GM19035 (cell line): ENCODE results near the gene RASSF8.

ENCODE experiments used
- ATAC-seq: cut with Tn5 transposase; IDR thresholded peaks from one replicate; pipeline ENCODE4 v1.9.1; 2021; ENCODE audit not compliant: unreplicated experiment

RASSF8 gene

DNA sequence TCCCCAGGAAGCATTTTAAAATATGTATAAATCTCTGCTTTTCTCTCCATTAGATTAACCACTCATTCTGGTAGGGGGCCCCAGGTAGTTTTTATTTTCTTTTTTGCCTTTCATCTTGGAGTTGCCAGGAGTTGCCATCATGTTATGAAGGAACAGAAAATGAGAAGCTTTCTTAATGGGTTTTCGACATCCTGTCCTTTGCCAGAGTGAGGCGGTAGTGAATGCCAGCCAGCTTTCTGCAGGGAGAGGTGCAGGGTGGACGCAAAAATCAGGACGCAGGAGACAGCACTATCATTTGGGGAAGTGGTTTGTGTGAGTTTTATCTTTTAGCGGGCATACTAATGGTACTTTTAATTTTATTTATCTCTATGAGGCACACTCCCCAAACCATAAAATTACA lies 1.7 kb downstream of the RASSF8 start:
- no peak for ATAC-seq

DNA sequence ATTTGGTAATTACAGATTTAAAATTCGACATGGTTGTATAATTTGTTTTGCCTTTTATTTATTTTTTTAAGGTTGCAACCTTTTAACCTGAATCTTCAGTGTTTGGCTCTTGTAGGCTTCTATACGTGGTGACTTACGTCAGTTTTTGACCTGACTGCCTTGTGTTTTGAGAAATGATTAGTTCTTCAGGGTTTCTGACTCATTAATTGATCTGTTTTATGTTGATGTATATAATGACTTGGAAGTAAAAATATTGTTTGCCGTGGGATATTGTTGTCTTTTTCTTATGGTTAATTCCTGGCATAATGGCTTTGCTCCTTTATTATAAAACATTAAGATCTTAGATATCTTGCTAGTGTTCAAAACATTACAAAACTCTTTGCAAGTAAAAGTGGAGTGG lies 2.5 kb downstream of the RASSF8 start:
- ATAC-seq: no peak

- ATAC-seq: no peak
These were observed 4.5 kb downstream of the RASSF8 start for GRCh38 chr12:25962932-25963525.

DNA sequence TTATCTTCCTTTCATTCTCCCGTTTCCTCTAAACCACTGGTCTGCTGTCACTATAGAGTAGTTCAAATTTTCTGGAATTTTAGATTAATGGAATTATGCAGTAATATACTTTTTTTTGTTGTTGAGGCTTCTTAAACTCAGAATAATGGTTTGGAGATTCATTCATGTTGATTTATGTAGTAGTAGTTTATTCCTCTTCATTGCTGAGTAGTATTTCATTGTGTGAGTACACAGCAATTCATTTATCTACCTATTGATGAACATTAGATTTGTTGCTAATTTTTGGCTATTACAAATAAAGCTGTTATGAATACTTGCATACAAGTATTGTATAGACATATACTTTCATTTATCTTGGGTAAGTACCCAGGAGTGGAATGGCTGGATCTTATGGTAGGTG lies 7.2 kb downstream of the RASSF8 start:
- ATAC-seq: no peak

DNA sequence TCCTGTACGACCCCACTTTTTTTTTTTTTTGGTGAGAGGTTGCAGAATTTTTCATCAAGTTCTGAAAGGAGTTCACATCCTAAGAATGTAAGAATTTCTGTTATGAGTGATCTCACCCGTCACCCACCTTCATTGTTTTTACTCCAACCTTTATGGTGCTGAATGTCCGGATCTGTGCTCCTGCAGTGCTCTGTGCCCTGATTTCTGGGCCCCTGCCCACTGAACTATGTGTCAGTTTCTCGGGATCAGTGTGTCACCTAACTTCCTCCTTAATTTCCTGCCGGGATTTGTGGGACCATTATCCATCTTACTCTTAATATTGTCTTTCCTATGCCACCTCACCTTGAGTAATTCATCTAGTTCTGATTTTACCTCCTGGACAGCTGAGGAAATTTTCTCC lies 11.6 kb downstream of the RASSF8 start:
- ATAC-seq: no peak

DNA sequence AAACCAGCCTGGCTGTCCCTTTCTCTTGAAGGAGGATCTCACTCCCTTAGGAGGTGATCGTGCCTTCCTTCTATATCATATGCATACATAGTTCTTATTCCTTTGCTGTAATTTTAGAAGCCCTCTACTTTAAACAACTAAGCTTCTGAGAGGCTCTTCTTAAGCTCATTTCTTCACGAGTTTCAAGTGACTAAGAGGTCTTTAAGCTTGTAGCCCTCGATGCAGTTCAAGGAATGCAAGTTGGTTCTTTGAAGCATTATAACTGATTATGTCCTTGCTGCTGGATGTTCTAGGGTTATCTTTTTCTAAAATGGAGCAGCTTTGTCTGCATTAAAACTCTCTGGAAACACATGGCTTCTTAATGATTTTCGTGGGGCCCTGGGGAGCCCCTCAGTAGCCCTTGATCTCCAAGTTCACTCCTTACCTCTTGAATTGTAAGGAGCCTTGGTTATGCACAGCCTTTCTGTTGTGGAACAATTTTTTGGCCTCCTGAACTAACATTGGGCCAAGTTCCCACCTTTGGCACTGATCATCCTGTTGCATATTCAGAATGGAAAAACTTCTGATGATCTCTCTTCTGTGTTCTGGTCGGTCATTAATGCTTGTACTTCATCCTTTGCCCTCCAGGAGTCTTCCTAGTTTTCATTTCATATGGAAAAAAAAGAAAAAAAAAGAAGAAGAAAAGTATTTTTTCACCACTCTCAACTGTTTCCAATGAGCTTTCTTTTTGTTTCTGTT lies 12.6 kb downstream of the RASSF8 start:
- no peak for ATAC-seq

DNA sequence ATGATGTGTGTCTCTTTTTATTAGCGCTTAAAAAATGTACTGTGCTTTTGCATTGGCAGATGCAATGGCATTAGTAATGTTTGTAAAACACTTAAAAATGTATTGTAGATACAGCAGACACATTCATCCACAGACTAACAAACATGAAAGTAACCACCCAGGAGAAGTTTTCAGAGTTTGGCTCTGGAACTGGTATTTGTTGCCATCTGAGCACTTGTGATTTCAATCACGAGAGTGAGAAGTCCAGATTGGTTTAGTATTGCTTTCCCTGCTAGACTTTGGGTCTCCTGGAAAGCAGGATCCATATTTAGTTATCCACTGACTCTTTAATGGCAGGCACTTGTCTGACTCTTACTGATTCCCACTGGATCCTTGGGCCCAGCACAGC lies 13.2 kb downstream of the RASSF8 start:
- ATAC-seq: no peak

GRCh38 chr12:25972783-25973182 lies 14.3 kb downstream of the RASSF8 start:
- ATAC-seq: no peak

DNA sequence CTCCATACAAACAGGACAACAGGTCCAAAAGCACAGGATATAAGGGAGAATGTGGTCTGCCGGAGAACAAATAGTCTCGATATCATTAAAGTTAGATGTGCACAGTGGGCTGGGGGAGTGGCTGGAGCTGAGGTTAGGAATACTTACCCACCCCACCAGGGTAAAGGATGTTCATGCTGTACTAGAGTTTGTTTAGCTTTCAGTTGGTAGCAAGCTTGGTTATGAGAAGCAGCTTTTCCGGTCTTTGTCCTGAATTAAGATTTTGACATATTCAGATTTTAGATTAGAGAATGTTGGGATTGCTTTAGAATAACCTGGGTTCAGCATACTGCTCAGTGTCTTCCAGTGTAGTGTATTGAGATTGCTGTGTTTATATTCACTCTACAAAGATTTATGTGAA lies 16.7 kb downstream of the RASSF8 start:
- no peak for ATAC-seq

DNA sequence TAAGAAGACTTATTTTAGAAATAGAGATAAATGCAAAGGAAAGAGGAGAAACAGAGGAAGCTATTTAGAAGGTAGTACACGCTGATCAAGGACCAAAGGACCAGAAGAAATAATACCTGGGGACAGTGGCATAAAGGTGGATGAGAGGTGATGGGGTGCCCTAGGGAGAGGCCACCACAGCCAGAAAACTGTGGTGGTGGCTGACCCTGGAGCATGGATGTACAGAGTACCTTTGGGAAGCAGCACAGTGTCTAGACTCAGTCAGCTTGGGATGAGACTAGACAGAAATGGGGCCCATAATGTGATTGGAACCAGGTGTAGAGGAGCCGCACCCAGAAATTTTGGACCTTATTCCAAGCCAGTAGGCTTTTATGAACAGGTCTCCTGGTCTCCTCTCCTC lies 17.2 kb downstream of the RASSF8 start:
- no peak for ATAC-seq

DNA sequence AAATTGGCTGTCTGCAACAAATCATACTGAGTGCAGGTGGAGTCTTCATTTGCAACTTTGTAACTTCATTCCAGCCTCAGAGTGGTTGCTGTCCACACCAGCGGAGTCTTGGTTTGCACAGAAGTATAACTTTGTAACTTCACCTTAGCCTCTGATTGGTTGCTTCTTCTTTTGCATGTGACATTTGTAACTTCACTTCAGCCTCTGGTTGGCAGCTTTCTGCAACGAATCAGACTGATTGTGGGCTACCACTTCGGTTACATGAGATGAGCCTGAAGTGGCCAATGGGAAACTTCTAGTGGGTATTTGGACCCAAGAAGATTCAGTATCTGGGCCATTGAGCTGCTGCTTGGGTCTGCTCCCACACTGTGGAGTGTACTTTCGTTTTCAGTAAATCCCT lies 17.8 kb downstream of the RASSF8 start:
- no peak for ATAC-seq

- ATAC-seq: no peak
These were observed 18.6 kb downstream of the RASSF8 start for GRCh38 chr12:25977047-25977446.

GRCh38 chr12:25979059-25979458 lies 20.6 kb downstream of the RASSF8 start:
- ATAC-seq: no peak

DNA sequence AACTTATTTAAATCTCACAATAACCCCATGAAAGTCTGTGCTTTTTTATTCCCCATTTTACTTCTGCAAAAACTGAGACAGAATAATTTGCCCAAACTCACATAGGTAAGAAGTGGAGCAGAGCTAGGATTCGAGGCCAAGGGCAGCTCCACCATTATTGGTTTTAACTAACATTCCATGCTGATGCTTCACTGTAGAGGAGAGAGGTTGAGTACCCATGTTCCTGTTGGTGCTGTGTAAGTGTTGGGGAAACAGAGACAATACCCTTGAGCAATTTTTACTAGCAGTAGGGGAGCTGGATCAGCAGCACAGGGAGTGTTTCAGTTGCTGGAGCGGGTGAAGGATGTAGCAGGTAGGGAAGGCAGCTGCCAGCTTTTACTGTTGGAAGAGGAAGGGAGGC lies 21.1 kb downstream of the RASSF8 start:
- no peak for ATAC-seq

DNA sequence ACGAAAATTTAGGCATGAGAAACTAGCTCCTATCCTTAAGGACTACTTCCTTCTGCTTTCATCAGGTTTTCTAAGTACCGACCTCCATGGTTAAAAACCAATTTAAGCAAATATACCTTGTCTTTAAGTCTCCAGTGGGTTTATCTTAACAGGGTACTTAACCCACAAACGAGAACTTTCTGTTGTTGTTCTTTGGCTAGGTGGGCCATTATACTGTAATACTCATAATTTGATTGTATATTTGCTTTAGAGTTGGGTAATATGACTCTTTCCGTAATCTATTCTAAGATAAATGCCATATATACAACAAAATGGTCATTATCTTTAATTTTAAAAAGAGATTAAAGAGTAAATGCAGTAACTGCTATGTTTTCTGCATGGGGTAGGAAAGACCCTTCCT lies 21.6 kb downstream of the RASSF8 start:
- no peak for ATAC-seq

- no peak for ATAC-seq
These were observed 23.1 kb downstream of the RASSF8 start for GRCh38 chr12:25981597-25981996.

- ATAC-seq: no peak
These were observed 23.9 kb downstream of the RASSF8 start for GRCh38 chr12:25982416-25982815.

- ATAC-seq: no peak
These were observed 25.1 kb downstream of the RASSF8 start for GRCh38 chr12:25983625-25984024.

DNA sequence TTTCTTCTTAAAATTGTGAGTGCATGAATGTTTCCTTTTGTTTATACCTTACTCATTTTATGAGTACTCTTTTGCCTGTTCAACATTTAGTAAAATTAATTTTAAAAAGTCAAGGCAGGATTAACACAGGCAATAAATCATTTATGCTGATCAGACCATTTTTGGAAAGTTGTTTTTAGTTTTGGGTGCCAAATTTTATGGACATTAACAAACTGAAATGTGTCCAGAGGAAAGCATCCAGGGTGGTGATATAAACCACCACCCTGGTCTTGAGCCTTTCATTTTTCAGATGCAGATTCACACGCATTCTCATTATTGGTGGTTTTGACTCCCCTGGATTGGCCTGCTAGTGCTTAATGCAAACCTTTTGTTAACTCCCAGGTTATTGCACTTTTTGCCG lies 26.3 kb downstream of the RASSF8 start:
- ATAC-seq: no peak

DNA sequence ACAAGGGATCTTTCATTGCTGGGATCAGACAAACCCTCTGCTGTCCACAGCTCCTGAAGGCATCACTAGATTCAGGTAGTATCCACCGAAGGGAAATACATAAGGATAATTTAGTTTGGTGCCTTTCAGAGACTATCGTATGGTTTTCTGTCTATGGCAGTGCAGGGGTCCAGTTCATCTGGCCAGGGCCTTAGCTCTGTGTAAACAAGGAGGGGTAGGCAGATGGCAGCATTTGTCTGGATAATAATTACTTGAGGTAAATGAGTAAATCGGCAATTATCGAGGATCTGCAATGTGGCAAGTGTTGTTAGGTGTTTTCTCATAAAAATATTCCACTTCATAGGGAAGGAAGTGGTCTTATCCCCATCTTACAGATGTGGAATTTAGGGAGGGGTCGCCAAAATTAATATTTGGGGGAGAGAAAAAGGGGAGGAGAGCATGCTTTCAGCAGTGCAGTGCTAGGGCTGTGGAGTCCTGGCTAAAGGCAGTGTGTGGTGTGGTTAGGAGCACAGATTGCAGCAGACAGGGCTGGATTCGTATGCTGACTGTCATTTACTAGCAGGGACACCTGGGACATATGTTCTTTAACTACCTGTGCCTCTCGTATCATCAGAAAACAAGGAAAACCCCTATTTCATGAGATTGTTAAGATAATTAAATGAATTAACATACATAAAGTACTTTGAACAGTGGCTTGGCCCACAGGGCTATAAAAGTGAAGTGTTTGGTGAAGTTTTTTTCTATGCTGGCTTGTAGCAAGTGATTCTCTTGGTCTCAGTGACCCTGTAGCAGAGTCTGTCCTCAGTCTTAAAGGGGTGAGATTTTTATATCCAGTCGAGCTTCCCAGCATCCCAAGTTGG lies 27.1 kb downstream of the RASSF8 start:
- ATAC-seq: no peak

GRCh38 chr12:25986180-25986579 lies 27.7 kb downstream of the RASSF8 start:
- ATAC-seq: no peak

DNA sequence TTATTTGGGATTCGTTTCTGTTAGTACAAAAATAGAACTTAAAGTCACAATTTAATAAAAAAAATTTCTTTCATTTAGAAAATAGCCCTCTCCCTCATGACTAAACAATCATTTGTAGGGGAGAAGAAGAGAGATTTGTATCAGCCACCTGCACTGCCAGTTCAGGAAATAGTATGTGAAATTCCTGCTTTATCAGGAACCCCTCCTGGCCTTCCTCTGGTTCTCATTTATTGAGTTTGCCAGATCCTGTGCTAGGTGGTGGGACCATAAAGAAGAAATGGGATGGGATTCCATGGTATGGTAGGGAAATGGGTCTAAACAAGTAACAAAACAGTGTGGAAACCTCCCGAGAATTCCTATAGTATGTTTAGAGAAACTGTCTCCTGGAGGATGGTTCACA lies 30.0 kb downstream of the RASSF8 start:
- ATAC-seq: no peak
